Right renal pelvis (tissue), 4 donors: ENCODE measurements around the gene DEDD. TPM values are rescaled to one million over a fixed set of nuclear protein-coding genes. Genes with fewer than 3 reads are reported as not detected.

Source experiments
- DNase-seq, 4 donors: peaks; one replicate each; pipeline ENCODE4 v3.0.0-alpha.2; 2013; ENCODE audit warnings: low read depth in 4 of 4, low spot score in 3 of 4, missing footprints in 1 of 4
- polyA plus RNA-seq, 4 donors: library from polyadenylated mRNA; unstranded; fragments of 120-200 nt; gene quantifications; one replicate each; pipeline ENCODE4 v1.2.1, GENCODE V29; 2013; ENCODE audit not compliant: insufficient read length in 4 of 4

Gene DEDD
- polyA plus RNA-seq, 4 donors = 47.2 to 59.6 (median 50.8) TPM

DNA sequence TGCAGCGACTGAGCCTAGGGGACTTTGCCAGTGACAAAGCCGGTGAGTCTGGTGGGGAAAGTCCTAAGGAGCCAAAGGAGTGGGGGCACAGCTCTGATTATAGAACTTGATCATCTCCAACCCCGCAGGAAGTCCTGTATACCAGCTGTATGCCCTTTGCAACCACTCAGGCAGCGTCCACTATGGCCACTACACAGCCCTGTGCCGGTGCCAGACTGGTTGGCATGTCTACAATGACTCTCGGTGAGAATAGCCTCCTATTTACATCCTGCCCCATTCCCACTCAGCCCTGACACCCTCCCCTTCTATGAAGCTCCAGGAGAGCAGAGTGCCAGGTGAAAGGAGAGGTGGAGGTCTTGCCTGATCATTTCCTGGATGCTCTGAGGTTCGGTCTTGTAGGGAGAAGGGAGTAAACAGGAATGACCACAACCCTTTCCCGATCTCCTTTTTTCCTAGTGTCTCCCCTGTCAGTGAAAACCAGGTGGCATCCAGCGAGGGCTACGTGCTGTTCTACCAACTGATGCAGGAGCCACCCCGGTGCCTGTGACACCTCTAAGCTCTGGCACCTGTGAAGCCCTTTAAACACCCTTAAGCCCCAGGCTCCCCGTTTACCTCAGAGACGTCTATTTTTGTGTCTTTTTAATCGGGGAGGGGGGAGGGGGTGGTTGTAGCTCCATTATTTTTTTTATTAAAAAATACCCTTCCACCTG lies 32.6 kb upstream of the DEDD start:
- DNase-seq = no peak

DNA sequence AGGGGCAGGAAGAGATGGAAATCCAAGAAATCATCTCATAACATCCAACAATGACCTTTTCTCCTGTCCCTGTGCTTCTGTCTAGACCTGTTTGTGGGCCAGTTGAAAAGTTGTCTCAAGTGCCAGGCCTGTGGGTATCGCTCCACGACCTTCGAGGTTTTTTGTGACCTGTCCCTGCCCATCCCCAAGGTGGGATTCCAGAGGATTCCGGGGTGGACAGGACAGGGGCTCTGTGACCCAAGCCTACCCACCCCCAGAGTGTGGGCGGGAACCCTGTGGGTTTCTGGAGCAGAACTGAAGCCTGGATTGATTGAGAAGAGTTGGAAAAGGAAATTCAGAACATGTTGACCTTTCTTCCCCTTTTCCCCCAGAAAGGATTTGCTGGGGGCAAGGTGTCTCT lies 31.3 kb upstream of the DEDD start:
- no peak for DNase-seq

DNA sequence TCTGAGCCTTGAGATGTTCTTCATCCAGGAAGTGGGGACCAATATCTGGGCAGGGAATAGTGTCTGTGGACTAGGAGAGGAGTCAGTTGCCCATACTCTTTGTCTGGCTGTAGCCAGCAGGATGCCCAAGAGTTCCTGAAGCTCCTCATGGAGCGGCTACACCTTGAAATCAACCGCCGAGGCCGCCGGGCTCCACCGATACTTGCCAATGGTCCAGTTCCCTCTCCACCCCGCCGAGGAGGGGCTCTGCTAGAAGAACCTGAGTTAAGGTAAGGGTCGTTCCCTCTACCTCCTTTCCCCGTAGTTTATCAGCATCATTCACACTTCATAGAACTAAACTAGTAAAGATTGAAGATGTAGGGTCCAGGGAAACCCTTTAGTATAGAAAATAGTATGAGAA lies 30.3 kb upstream of the DEDD start:
- no peak for DNase-seq

DNA sequence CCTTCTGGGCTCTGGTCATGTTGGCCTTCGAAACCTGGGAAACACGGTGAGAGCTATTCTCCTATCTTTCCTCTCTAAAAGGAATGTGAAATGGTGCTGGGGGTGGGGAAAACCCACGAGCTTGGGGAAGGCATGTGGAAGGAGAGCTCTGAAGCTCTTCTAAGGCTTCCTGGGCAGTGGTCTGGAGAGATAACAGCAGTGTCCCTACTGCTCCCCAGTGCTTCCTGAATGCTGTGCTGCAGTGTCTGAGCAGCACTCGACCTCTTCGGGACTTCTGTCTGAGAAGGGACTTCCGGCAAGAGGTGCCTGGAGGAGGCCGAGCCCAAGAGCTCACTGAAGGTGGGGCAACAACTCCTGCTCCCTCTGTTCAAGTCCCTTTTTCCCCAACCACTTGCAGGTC lies 29.6 kb upstream of the DEDD start:
- DNase-seq = no peak

DNA sequence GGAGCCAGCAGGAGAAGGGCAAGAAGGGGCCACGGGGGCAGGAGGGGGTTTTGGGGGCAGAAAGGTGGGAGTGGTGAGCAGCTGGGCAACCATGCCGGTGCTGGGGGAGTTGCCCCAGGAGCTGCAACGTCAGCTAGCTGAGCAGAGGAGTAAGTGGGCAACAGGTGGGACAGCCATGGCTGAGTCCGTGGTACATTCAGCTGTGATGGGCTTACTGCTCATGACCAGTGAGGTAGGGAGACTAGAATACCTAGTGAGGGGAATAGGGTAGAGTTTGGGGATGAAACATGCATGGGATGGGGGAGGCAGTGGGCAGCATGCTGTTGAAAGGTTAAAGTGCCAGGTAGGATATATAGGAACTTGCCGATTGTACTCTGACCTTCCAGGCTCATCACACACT lies 29.2 kb upstream of the DEDD start:
- DNase-seq = no peak

DNA sequence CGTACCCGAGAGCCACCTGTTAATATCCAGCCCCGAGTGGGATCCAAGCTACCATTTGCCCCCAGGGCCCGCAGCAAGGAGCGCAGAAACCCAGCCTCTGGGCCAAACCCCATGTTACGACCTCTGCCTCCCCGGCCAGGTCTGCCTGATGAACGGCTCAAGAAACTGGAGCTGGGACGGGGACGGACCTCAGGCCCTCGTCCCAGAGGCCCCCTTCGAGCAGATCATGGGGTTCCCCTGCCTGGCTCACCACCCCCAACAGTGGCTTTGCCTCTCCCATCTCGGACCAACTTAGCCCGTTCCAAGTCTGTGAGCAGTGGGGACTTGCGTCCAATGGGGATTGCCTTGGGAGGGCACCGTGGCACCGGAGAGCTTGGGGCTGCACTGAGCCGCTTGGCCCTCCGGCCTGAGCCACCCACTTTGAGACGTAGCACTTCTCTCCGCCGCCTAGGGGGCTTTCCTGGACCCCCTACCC lies 28.2 kb upstream of the DEDD start:
- DNase-seq = no peak

DNA sequence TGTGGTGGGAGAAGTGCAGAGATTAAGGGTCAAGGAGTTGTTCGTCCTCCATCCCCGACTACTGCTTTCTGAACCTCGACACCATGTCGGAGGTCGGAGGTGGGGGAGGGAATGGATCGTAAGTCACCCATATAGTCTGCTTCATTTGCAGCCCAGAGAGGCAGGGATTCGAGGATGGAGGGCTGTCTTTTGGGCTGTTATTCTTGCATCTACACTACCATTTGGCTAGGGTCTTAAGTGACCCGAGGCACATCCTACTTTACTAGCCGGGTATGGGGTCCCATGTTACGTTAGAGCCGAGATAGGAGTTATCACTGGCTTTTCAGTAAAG lies 27.4 kb upstream of the DEDD start:
- DNase-seq = no peak

DNA sequence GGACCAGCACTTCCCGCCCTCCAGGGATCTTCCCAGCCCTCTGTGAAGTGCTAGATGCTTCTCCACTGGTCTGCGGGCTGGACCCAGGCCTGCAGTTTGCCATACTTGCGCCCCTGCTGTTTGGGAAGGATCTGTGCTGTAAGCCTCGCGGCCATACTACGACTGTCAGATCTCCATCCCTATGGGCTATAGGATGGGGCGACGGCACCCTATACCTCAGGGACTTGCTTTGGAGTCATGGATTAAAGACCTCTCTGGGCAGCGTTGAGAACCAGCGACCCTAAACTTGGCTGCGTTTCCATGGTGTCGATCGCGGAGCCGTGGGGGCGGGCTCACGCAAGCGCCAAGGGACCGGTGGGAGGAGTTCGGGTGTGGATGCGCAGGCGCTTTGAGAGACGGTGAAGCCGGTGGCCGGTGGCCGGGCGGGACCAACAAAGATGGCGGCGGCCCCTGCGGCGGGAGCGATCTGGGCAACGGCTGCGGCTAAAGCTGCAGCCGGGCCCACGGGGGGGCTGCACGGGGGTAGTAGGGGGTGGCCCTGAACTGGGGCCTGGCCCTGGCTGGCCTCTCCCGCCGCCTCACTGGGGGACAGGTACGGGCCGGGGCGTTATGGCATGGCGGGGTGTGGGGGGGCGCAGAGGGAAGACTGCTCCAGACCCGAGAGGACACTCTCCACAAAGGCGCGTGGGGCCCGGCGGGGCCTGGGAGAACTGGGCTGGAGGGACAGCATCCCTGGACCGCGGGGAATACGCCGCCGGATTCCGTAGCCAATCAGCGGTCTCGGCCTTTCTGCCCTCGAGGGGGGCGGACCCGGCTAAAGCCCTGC lies 26.8 kb upstream of the DEDD start, which contains the start of gene USP21:
USP21 (plus strand) TSS at position 414 of the 826 bp plus-strand sequence. CDS start 1,141 bp downstream, outside the sequence.
- DNase-seq = peak; percentile 84 to 93 (median 85)

DNA sequence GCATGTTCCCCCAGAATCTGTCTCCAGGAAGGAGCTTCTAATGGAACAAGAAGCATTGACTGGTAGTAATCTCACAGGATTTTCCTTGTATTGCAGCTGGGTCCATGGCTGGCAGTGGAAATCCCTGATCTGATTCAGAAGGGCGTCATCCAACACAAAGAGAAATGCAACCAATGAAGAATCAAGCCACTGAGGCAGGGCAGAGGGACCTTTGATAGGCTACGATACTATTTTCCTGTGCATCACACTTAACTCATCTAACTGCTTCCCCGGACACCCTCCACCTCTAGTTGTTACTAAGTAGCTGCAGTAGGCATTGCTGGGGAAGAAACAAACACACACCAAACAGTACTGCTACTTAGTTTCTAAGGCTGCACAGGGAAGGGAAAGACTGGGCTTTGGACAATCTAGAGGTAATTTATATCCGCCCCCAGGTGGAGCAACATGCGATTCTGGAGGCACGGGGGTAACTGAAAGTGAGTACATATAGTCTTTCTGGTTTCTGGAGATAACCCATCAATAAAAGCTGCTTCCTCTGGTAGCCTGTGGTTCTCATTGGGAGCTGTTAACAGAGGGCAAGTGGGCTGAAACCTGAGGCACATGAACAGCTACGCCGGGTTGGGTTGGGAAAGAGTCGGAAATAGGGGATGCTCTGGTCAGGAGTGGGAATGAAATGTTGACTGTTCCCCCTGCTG lies 26.0 kb upstream of the DEDD start:
- no peak for DNase-seq

DNA sequence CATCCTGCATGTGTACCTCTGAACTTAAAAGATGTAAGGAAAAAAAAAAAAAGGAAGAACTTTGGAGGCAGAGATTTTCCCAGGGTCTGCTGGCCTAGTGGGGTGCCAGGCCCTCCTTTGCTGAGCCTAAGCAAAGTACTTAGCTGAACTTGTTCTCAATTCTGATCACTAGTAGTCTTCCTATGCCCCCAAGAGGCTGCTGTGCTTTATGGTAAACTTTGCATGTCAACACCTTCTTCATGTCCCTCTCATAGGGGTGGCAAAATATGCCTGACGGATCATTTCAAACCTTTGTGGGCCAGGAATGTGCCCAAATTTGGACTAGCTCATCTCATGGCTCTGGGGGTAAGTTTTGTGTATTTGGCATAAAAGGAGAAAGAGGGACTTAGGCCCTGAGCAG lies 25.4 kb upstream of the DEDD start:
- DNase-seq = no peak

DNA sequence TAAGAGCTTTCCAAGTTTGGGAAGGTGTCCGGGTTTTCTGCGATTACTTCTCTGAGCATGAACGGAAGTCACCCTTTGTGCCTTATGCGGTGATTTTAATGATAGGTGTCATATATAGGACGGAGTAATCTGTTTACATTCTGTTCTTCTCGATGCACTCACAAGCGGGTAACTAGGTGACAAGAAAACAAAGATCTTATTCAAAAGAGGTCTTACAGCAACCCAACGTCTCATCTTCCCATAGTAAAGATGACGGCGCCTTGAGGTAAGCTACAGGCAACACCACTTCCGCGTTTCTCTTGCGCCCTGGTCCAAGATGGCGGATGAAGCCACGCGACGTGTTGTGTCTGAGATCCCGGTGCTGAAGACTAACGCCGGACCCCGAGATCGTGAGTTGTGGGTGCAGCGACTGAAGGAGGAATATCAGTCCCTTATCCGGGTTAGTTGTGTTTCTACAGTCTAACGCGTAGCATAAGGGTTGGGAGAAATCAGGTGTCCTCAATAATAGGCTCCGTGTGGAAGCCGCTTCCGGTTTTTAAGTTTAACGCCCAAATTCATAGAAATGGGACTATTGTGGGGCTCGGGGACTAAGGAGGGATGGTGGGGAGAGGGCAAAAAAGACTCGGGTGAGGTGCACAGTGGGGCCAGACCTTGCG lies 21.3 kb upstream of the DEDD start, which contains the start of gene UFC1:
UFC1 (plus strand) TSS at position 297 of the 656 bp plus-strand sequence; CDS start at position 317, 20 bp downstream.
- peak in 3 of 4 donors; percentile 75 to 86 (median 83) for DNase-seq

DNA sequence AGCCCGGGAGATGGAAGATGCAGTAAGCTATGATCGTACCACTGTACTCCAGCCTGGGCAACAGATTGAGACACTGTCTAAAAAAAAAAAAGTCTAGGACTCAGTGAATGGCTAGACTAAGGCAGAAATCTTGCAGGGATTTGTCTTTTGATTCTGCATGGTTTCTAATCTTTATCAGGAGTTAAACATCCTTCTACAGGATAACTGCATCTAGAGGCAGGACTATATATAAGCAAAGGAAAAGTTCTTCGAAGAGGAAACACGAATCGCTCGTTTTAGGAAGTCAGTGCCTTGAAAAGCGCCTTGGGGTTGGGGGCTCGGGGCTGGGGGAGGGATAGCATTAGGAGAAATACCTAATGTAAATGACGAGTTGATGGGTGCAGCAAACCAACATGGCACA lies 20.7 kb upstream of the DEDD start:
- DNase-seq = no peak

DNA sequence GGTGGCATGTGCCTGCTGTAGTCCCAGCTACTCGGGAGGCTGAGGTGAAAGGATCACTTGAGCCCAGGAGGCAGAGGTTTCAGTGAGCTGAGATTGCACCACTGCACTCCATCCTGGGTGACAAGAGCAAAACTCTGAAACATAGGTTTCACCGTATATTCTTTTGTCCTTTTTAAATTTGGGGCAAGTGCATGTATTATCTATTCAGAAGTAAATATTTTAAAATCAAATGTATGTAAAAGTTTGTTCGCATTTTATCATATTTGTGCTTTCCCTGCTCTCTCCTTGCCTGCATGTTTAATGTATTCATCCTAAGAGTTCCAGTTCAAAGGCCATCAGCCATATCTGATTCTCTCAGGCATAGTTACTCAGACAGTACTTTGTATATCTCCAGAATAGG lies 13.4 kb upstream of the DEDD start:
- no peak for DNase-seq

DNA sequence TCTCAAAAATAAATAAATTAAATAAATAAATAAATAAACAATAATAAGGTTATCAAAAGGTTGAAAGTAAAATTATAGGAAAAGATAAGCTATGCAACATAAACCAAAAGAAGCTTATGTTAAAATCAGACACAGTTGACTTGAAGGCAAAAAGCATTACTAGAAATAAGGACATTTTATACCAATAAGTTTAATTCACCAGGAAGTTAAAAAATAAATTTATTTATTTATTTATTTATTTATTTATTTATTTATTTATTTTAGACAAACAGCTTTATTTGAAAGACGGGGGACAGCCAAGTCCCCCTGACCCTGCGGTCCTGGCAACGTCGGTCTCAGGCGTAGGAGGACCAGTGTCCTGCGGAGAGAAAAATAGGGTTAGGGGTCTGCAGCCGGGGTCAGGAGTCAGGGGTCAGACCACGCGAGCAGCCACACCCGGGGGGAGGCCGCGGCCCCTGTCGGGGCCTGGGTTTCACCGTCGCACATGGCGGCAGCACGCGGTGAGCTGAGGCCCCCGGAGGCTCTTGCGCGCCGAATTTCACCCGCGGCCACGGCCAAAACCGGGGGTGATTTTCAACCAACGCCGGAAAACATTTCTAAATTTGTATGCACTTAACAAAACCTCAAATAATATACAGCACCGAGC lies 8.4 kb upstream of the DEDD start:
- DNase-seq = no peak

DNA sequence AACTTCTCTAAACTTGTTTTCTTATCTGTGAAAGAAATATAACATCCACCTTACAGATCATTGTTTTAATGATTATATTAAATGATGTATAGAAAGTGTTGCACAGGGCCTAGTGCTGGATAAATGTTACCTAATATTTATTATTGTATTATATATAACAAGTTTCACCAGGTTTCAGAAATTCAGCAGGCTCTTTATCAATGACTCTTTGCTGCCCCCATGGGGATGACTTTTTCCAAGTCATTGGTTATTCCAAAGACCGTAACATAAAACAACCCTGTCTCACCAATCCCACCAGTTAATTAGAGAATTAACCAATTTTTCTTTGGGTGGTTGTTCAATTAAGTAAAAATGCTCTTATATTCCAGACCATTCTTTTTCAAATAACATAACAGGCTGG lies 7.3 kb upstream of the DEDD start:
- no peak for DNase-seq

DNA sequence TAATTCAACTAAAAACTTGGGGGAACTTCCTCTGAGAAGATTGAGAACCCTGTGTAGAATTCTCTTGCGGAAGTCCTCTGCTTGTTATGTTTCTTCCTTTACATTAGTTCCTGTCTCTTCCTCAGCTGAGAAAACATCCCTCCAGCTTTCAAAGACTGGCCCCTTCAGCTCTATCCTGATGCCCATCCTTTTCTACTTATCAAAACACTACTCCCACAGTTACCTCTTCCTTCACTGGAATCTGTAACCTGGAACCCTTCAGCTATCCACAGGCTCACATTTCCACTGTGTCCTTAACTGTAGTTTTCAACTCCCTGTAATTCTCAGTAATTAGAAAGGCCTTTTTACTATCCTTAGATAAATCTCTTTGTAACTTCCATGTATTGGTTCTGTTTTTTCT lies 6.0 kb upstream of the DEDD start:
- no peak for DNase-seq

DNA sequence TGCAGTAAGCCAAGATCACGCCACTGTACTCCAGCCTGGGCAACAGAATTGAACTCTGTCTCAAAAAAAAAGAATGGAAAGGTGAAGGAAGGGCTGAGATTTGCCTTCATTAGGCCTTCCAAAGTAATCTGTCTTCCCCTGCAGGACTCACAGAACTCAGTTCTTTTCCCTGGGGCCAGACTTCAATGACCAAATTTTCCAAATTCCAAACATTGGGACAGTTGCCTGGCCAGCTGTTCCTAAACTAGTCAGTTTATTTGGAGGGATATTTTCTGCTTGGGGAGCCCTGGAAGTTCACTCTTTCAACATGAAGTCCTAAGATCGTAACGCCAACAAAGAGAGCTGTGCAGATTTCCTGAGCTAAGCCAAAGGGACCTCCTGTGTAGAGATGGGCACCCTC lies 5.4 kb upstream of the DEDD start:
- DNase-seq = no peak

DNA sequence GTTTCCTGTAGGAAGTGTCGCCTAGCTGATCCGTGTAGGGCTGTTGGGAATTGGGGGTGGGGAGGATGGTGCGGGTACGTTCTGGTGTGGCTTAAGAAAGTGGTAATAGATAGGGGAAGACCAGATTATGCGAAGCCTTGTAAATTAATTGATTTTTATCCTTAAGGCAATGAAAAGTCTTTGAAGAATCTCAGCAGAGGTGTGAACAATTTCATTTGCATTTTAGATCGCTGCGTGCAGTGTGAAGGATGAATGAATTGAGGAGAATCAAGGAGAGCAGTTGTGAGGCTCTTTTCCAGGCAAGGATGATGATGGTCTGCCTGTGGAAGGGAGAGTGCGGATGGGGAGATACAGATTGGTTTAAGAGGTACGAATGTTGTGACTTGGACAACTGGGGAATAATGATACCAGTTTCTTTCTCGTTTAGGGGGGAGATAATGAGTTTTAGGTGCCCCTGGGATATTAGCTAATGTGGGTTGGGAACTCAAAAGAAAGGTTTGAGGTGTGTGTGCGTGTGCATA lies 813 bp upstream of the DEDD start:
- no peak for DNase-seq

DNA sequence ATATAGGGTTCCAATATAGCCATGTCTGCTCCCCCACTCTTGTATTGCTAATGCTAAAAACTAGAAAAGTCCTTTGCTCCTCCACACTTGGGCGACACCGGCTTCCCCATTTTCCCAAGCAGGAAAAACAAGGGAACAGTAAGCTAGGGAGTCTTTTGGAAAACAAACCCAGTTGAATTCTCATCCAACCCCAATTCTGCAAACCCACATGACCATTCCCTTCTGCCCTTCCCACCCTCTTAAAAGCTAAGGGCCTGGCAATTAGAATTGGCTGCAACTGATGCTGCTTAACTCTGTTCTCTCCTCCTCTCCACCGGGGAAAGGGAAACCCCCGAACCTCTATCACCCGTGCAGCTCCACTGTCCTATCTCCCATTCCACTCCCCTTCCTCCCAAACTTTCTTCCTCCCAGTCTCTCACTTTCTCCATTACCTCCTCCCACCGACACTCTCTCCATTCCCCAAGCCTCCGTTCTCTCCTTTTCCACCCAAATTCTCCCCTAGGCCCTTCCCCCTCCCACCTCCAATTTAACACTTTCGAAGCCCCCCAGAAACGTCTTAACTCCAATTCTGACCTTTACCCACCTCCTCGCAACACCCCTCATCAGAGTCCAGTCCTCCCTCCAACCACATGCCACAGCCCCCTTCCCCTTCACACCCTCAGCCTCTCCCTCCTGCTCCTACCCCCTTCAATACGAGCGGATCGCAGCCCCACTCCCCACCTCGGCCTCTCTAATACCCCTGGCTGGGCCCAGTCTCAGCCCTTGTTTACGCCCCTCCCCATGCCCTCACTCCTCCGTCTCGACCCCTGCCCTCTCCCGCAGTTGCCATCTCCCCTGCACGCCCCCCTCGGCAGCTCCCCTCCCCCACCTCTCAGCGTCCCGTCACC lies 701 bp downstream of the DEDD start:
- no peak for DNase-seq
